Measurements from ENCODE around the gene COPS2. TPM values are rescaled to one million over a fixed set of nuclear protein-coding genes. Genes with fewer than 3 reads are reported as not detected.

The COPS2 gene
- total RNA-seq, 1 experiment from 2014 or later: 68.6 TPM

GRCh38 chr15:49154359-49154758 lies 1.0 kb downstream of the COPS2 start:
- POLR2A ChIA-PET: interaction anchor here (1.8 kb wide), 1 partner anchor 15 kb away, joined by 17 read pairs; the partner anchor contains the start of gene GALK2
- H3K4me3 Mint-ChIP-seq: peak overlapping the region; percentile 99
- H3K9me3 Mint-ChIP-seq: no peaks in the 10 kb centered on the region
- TF ChIP-seq SP1 (CRISPR knock-in tag; conservative IDR thresholded peaks at IDR 0.05) (no peak), KAT7 (CRISPR knock-in tag; IDR thresholded peaks at IDR 0.05; ENCODE audit: borderline replicate concordance) (no peak), SMAD3 (CRISPR knock-in tag; IDR thresholded peaks at IDR 0.05; ENCODE audit: borderline replicate concordance) (no peak), ZNF232 (CRISPR knock-in tag; IDR thresholded peaks at IDR 0.05) (no peak)
- H3K36me3 Mint-ChIP-seq: peaks cover 3% of the 10 kb centered on the region; the same call in 1 of the 2 replicates
- no peaks in the 10 kb centered on the region for H3K27me3 Mint-ChIP-seq (ENCODE audit: low read depth)
- CTCF ChIA-PET: no interaction called here
- DNase-seq (ENCODE audit: low spot score) (no peak), ATAC-seq (no peak)
- peak overlapping the region; percentile 97; the same call in 1 of the 2 replicates for H3K27ac Mint-ChIP-seq
- H3K4me1 Mint-ChIP-seq: peaks cover 32% of the 10 kb centered on the region

GRCh38 chr15:49152552-49153312 lies 2.7 kb downstream of the COPS2 start:
- Mint-ChIP-seq H3K4me1 (peaks cover 47% of the 10 kb centered on the region), H3K36me3 (peaks cover 3% of the 10 kb centered on the region; the same call in 1 of the 2 replicates), H3K9me3 (no peaks in the 10 kb centered on the region), H3K4me3 (peak overlapping the region; percentile 99; the same call in 1 of the 2 replicates), H3K27me3 (ENCODE audit: low read depth) (no peaks in the 10 kb centered on the region), H3K27ac (no peak overlapping the region)
- ChIA-PET CTCF (no interaction called here), POLR2A (interaction anchor here (1.0 kb wide), 1 partner anchor 106 kb away, joined by 3 read pairs; the partner anchor contains the start of gene SECISBP2L)
- TF ChIP-seq SOX15 (CRISPR knock-in tag; IDR thresholded peaks at IDR 0.05) (no peak), KAT7 (CRISPR knock-in tag; IDR thresholded peaks at IDR 0.05; ENCODE audit: borderline replicate concordance) (no peak), CREM (CRISPR knock-in tag; IDR thresholded peaks at IDR 0.05) (no peak), AR (CRISPR knock-in tag; IDR thresholded peaks at IDR 0.05) (no peak)
- ATAC-seq (no peak), DNase-seq (ENCODE audit: low spot score) (no peak)

GRCh38 chr15:49151831-49152230 lies 3.6 kb downstream of the COPS2 start:
- CTCF ChIA-PET: no interaction called here
- POLR2A ChIA-PET: interaction anchor here (0.7 kb wide), 1 partner anchor 776 kb away, joined by 3 read pairs; no protein-coding TSS in a partner anchor
- ATAC-seq (no peak), DNase-seq (ENCODE audit: low spot score) (no peak)
- Mint-ChIP-seq H3K27me3 (ENCODE audit: low read depth) (no peaks in the 10 kb centered on the region), H3K9me3 (no peaks in the 10 kb centered on the region), H3K27ac (no peak overlapping the region), H3K36me3 (peaks cover 3% of the 10 kb centered on the region; the same call in 1 of the 2 replicates), H3K4me3 (no peak overlapping the region), H3K4me1 (peaks cover 52% of the 10 kb centered on the region)
- TF ChIP-seq STAT6 (CRISPR knock-in tag; conservative IDR thresholded peaks at IDR 0.05; ENCODE audit: low read depth) (no peak), OVOL2 (CRISPR knock-in tag; IDR thresholded peaks at IDR 0.05; ENCODE audit: borderline replicate concordance) (no peak), NFE2L1 (CRISPR knock-in tag; IDR thresholded peaks at IDR 0.05) (no peak), CREB1 (CRISPR knock-in tag; IDR thresholded peaks at IDR 0.05) (no peak), AFF4 (CRISPR knock-in tag; IDR thresholded peaks at IDR 0.05; ENCODE audit: borderline replicate concordance) (no peak), JAZF1 (CRISPR knock-in tag; IDR thresholded peaks at IDR 0.05) (no peak), GRHL2 (CRISPR knock-in tag; IDR thresholded peaks at IDR 0.05; ENCODE audit: insufficient replicate concordance, severe bottlenecking) (no peak), ZNF232 (CRISPR knock-in tag; IDR thresholded peaks at IDR 0.05) (no peak), EMX1 (CRISPR knock-in tag; IDR thresholded peaks at IDR 0.05) (no peak), ERG (CRISPR knock-in tag; IDR thresholded peaks at IDR 0.05) (no peak), ZNF416 (CRISPR knock-in tag; IDR thresholded peaks at IDR 0.05) (no peak), MLX (CRISPR knock-in tag; IDR thresholded peaks at IDR 0.05) (no peak), ZNF138 (CRISPR knock-in tag; conservative IDR thresholded peaks at IDR 0.05) (no peak), NFATC4 (CRISPR knock-in tag; IDR thresholded peaks at IDR 0.05) (no peak)
